K562 (cell line): ENCODE results near the gene RTN4. TPM values are rescaled to one million over a fixed set of nuclear protein-coding genes. Genes with fewer than 3 reads are reported as not detected.

Source experiments
- ATAC-seq: fragments of 200-7000 bp; cut with Tn5 transposase; 3 replicates; pipeline ENCODE4 v1.9.1; 2020; ENCODE audit warnings: moderate library complexity
- BruUV-seq: library from RNA; stranded (reverse); fragments of 400-500 nt; replicated peaks from 2 replicates; lab custom pipeline; 2021; lab: Mats Ljungman, UMichigan
- CTCF ChIA-PET: fragments of 300-600 bp; formaldehyde crosslinking; extraction: SDS; loops from one replicate; lab custom pipeline; 2021; ENCODE audit warnings: low intra/inter-chr PET ratio; lab: Yijun Ruan, JAX
- POLR2A ChIA-PET: fragments of 300-600, 350-650 bp; sonication (Branson Sonifier 250); formaldehyde crosslinking; extraction: SDS; loops from one replicate; lab custom pipeline; 2021; ENCODE audit warnings: antibody characterized with exemption, inconsistent platforms; lab: Yijun Ruan, JAX
- DNase-seq, 4 experiments: peaks; one replicate each; pipeline versions ENCODE4 v3.0.0 to v3.0.0-alpha.2; 2011 to 2018; ENCODE audit warnings: low spot score in 3 of 4, mixed read lengths in 3 of 4; ENCODE audit errors: extremely low read depth in 1 of 4
- FAIRE-seq: peaks from 2 replicates; lab custom pipeline; 2011; peaks lifted over from hg19 to GRCh38; lab: Jason Lieb, UNC
- H2AFZ ChIP-seq: 2 replicates; pipeline ENCODE4 v1.6.0; 2011; ENCODE audit warnings: low read depth, low read length, control low read depth, inconsistent platforms
- H3K27ac ChIP-seq: fragments of 200-600 bp; 3 replicates; pipeline ENCODE4 v1.8.0; 2011; ENCODE audit warnings: low read depth, mild to moderate bottlenecking, control low read depth, inconsistent platforms, low read length, moderate library complexity, mixed read lengths; ENCODE audit errors: extremely low read depth
- H3K27me3 ChIP-seq, 2 experiments: fragments of 300-600 bp in 1 of 2; 2 replicates in 1 of 2; 3 replicates in 1 of 2; pipeline versions ENCODE4 v1.6.0 to v1.8.0; 2011; ENCODE audit warnings: inconsistent platforms in 2 of 2, low read length in 2 of 2, mild to moderate bottlenecking in 1 of 2, mixed read lengths in 1 of 2, moderate library complexity in 1 of 2; ENCODE audit not compliant: control insufficient read depth in 2 of 2, insufficient read depth in 2 of 2
- H3K36me3 ChIP-seq: fragments of 300-600 bp; 3 replicates; pipeline ENCODE4 v1.8.0; 2011; ENCODE audit warnings: mild to moderate bottlenecking, low read length, inconsistent platforms; ENCODE audit not compliant: control insufficient read depth, insufficient read depth
- H3K4me1 ChIP-seq, 2 experiments: fragments of 200-600 bp in 1 of 2; replicated peaks in 1 of 2; 2 replicates in 1 of 2; 3 replicates in 1 of 2; pipeline versions ENCODE4 v1.5.1 to v1.8.0; 2011; ENCODE audit warnings: inconsistent platforms in 2 of 2, low read length in 2 of 2, mild to moderate bottlenecking in 1 of 2, mixed read lengths in 1 of 2, moderate library complexity in 1 of 2; ENCODE audit not compliant: control insufficient read depth in 2 of 2, insufficient read depth in 2 of 2
- H3K4me2 ChIP-seq: 2 replicates; pipeline ENCODE4 v1.6.1; 2011; ENCODE audit warnings: low read length, control low read depth, inconsistent platforms, mixed read lengths; ENCODE audit not compliant: insufficient read depth
- H3K4me3 ChIP-seq: fragments of 200-600 bp; sonication (generic), shearing (Covaris generic); 2 replicates; pipeline ENCODE4 v1.5.1; 2016; ENCODE audit warnings: control low read depth, inconsistent platforms
- H3K79me2 ChIP-seq: fragments of 200-600 bp; 3 replicates; pipeline ENCODE4 v1.8.0; 2011; ENCODE audit warnings: low read length, inconsistent platforms; ENCODE audit not compliant: control insufficient read depth, insufficient read depth
- H3K9ac ChIP-seq, 2 experiments: 2 replicates each; pipeline versions ENCODE4 v1.6.0 to v1.6.1; 2011; ENCODE audit warnings: low read depth in 2 of 2, low read length in 2 of 2, control low read depth in 1 of 2, inconsistent platforms in 1 of 2, mild to moderate bottlenecking in 1 of 2, mixed read lengths in 1 of 2; ENCODE audit not compliant: insufficient read depth in 1 of 2
- H3K9me1 ChIP-seq: one replicate; pipeline ENCODE4 v1.6.0; 2011; ENCODE audit warnings: inconsistent platforms, mild to moderate bottlenecking, low read length, moderate library complexity; ENCODE audit not compliant: control insufficient read depth, insufficient read depth
- H3K9me3 ChIP-seq: replicated peaks from 2 replicates; pipeline ENCODE4 v1.5.1; 2011; ENCODE audit warnings: low read depth, low read length, inconsistent platforms; ENCODE audit not compliant: control insufficient read depth, insufficient read depth
- H4K20me1 ChIP-seq: replicated peaks from 2 replicates; pipeline ENCODE4 v1.6.1; 2011; ENCODE audit warnings: low read length, inconsistent platforms, mixed read lengths; ENCODE audit not compliant: control insufficient read depth, insufficient read depth
- CEBPB ChIP-seq: fragments of 450-650 bp; IDR thresholded peaks from 2 replicates; pipeline ENCODE4 v1.6.1; 2016; ENCODE audit warnings: missing genetic modification characterization, missing compliant biosample characterization
- CEBPG ChIP-seq, 3 experiments: fragments of 200-800 bp in 1 of 3; sonication (Bioruptor generic) in 1 of 3; sonication (generic) in 1 of 3; formaldehyde crosslinking in 1 of 3; IDR thresholded peaks in 2 of 3; conservative IDR thresholded peaks in 1 of 3; 2 replicates each; pipeline versions ENCODE4 v1.6.1 to v1.8.0; 2016 to 2022; ENCODE audit warnings: missing compliant biosample characterization in 2 of 3, missing genetic modification characterization in 2 of 3, mild to moderate bottlenecking in 1 of 3, missing genetic modification reagents in 1 of 3
- CEBPZ ChIP-seq: fragments of 150-350 bp; IDR thresholded peaks from 2 replicates; pipeline ENCODE4 v1.6.1; 2014; ENCODE audit warnings: low read depth, mild to moderate bottlenecking, low read length, borderline replicate concordance
- EGR1 ChIP-seq: fragments of 450-650 bp; conservative IDR thresholded peaks from 2 replicates; pipeline ENCODE4 v1.6.1; 2017; ENCODE audit warnings: mild to moderate bottlenecking
- GTF2F1 ChIP-seq: IDR thresholded peaks from 2 replicates; pipeline ENCODE4 v1.6.1; 2011; ENCODE audit warnings: low read depth, low read length, improper control_type of control experiment
- NCOA1 ChIP-seq: fragments of 450-650 bp; IDR thresholded peaks from 2 replicates; pipeline ENCODE4 v1.6.1; 2016; ENCODE audit warnings: low read depth
- NR2F6 ChIP-seq: fragments of 450-650 bp; formaldehyde crosslinking; IDR thresholded peaks from 2 replicates; pipeline ENCODE4 v1.4.0; 2020; ENCODE audit warnings: mild to moderate bottlenecking
- SOX6 ChIP-seq: fragments of 450-650 bp; IDR thresholded peaks from 2 replicates; pipeline ENCODE4 v1.6.1; 2014; ENCODE audit warnings: mild to moderate bottlenecking
- ZNF134 ChIP-seq: fragments of 250-450 bp; sonication (Bioruptor Pico); conservative IDR thresholded peaks from 2 replicates; pipeline ENCODE4 v1.4.0; 2020
- WGBS: fragments of 100-300 bp; shearing (Covaris generic); methylation state at CpG from one replicate; pipeline ENCODE4 v1.1.6; 2016; ENCODE audit warnings: low coverage, mixed read lengths; ENCODE audit not compliant: insufficient coverage; ENCODE audit errors: missing lambda C conversion rate; 5-methylcytosine and 5-hydroxymethylcytosine counted together
- in situ Hi-C: fragments of 300-500 bp; cut with MboI; formaldehyde crosslinking; loops from 4 replicates; pipeline ENCODE4 v1.15.0; 2018; ENCODE audit warnings: inconsistent platforms, mixed read lengths
- intact Hi-C: fragments of 100-400 bp; cut with micrococcal nuclease; formaldehyde crosslinking; loops from 2 replicates; pipeline ENCODE4 v1.14.2; 2022
- polyA plus RNA-seq, 8 experiments: library from polyadenylated mRNA; depleted of rRNA in 4 of 8; stranded (reverse) in 5 of 8; unstranded in 3 of 8; fragments of >200 nt; fragmentation: Nextera tagmentation in 2 of 8; fragmentation: Illumina TruSeq in 1 of 8; extraction: Ambion mirVana in 2 of 8; extraction: Trizol in 1 of 8; gene quantifications; 2 replicates each; pipeline versions ENCODE4 v1.2.1 to v1.2.3, GENCODE V29; 2011 to 2014; ENCODE audit warnings: inconsistent platforms in 1 of 8, missing spikeins in 1 of 8
- total RNA-seq, 7 experiments: library from RNA; depleted of rRNA in 6 of 7; stranded (reverse); fragments of >200 nt in 6 of 7; fragmentation: Illumina TruSeq in 2 of 7; extraction: Trizol in 2 of 7; gene quantifications; 2 replicates each; pipeline versions ENCODE4 v1.2.1 to v1.2.3, GENCODE V29; 2011 to 2021; ENCODE audit warnings: low replicate concordance in 1 of 7
- TF ChIP-seq, protein P1 (sequence below): fragments of 450-650 bp; IDR thresholded peaks from 2 replicates; pipeline ENCODE4 v1.6.1; 2016

RTN4 gene
- total and polyA plus RNA-seq, 9 of the 15 experiments (the other 6 are each of a cell fraction or from before 2014, with no cell fraction given): 73.0 to 248 (median 116) TPM

- intact Hi-C loops (no loop called here), in situ Hi-C loops (no loop called here)
- BruUV-seq: no TSS peak
- Histone ChIP-seq H3K27me3 (no peaks in the 10 kb centered on the region), H3K4me2 (no peak overlapping the region), H3K27ac (no peak overlapping the region), H3K9ac (no peak overlapping the region), H3K4me1 (peaks cover 3 to 22% of the 10 kb centered on the region in 2 experiments; a peak in 4 of 5 replicates), H4K20me1 (no peaks in the 10 kb centered on the region), H3K4me3 (no peak overlapping the region), H3K36me3 (no peaks in the 10 kb centered on the region), H3K79me2 (no peaks in the 10 kb centered on the region), H2AFZ (no peak overlapping the region), H3K9me3 (no peaks in the 10 kb centered on the region), H3K9me1 (no peaks in the 10 kb centered on the region)
- ChIA-PET POLR2A (no interaction called here), CTCF (no interaction called here)
- 64% methylated on average over 5 of the region's 5 CpGs for WGBS
- ATAC-seq: no peak
- no peak for DNase-seq
- no peak for FAIRE-seq
- 0 out of 2 replicates have a peak, but pooled peaks have one; percentile 31 for TF ChIP-seq EGR1
- TF ChIP-seq NCOA1: no peak
- TF ChIP-seq ZNF134: peak; percentile 65
Measured at GRCh38 chr2:55085113-55086040, 35.1 kb upstream of the RTN4 start.

DNA sequence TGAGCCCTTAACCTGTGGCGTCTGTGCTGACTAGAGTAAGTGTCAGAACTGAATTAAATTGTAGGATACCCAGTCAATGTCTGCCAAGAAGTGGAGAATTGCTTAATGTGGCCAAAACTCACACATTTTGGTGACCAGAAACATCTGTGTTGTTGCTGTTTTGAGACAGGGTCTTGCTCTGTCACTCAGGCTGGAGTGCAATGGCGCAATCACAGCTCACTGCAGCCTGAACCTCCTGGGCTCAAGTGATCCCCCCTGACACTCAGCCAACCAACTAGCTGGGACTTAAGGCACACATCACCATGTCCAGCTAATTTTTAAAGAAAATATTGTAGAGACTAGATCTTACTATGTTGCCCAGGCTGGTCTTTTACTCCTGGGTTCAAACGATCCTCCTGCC, 34.4 kb upstream of the RTN4 start:
- POLR2A ChIA-PET: interaction anchor here (0.6 kb wide), 1 partner anchor 36 kb away, joined by 3 read pairs; no protein-coding TSS in a partner anchor
- BruUV-seq: no TSS peak
- no peak for TF ChIP-seq CEBPZ
- TF ChIP-seq, protein P1, sequence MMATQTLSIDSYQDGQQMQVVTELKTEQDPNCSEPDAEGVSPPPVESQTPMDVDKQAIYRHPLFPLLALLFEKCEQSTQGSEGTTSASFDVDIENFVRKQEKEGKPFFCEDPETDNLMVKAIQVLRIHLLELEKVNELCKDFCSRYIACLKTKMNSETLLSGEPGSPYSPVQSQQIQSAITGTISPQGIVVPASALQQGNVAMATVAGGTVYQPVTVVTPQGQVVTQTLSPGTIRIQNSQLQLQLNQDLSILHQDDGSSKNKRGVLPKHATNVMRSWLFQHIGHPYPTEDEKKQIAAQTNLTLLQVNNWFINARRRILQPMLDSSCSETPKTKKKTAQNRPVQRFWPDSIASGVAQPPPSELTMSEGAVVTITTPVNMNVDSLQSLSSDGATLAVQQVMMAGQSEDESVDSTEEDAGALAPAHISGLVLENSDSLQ: 0 out of 2 replicates have a peak, but pooled peaks have one; percentile 22
- no peak for TF ChIP-seq GTF2F1
- TF ChIP-seq NR2F6 (CRISPR knock-in tag): no peak
- TF ChIP-seq CEBPB (tag): peak; percentile 70; the same call in 1 of the 2 replicates
- TF ChIP-seq SOX6: no peak
- no peak for TF ChIP-seq CEBPG (CRISPR knock-in tag; IDR thresholded peaks at IDR 0.05)
- peak in 1 of 2 experiments; percentile 49; a peak in 2 of 4 replicates for TF ChIP-seq CEBPG (tag; conservative IDR thresholded peaks at IDR 0.05 in 1 of 2, IDR thresholded peaks at IDR 0.05 in 1 of 2)

More for the DNA sequence above, 34.4 kb upstream of the RTN4 start:
- FAIRE-seq (no peak), ATAC-seq (no peak), DNase-seq (no peak)
- no peak overlapping the region for H3K4me3 ChIP-seq
- peaks cover 3 to 15% of the 10 kb centered on the region in 2 experiments; a peak in 4 of 5 replicates for H3K4me1 ChIP-seq
- no peaks in the 10 kb centered on the region for H3K79me2 ChIP-seq
- no peaks in the 10 kb centered on the region; the same call in 1 of the 2 replicates for H3K9me3 ChIP-seq
- H3K9me1 ChIP-seq: no peaks in the 10 kb centered on the region
- no peak overlapping the region for H3K9ac ChIP-seq
- intact Hi-C loops: no loop called here
- no peaks in the 10 kb centered on the region for H4K20me1 ChIP-seq
- WGBS: 69% methylated on average over 3 of the region's 3 CpGs
- in situ Hi-C loops: no loop called here
- no peaks in the 10 kb centered on the region for H3K36me3 ChIP-seq
- no peaks in the 10 kb centered on the region for H3K27me3 ChIP-seq
- CTCF ChIA-PET: no interaction called here
- no peak overlapping the region for H3K27ac ChIP-seq
- H3K4me2 ChIP-seq: no peak overlapping the region
- H2AFZ ChIP-seq: no peak overlapping the region
